Activated CD8-positive, alpha-beta T cell treated with anti-CD3 and anti-CD28 coated beads for 36 hours (primary cell): ENCODE results near the gene FABP1. TPM values are rescaled to one million over a fixed set of nuclear protein-coding genes. Genes with fewer than 3 reads are reported as not detected.

Experiments
- ATAC-seq: fragments of 200-7000 bp; cut with Tn5 transposase; one replicate; pipeline ENCODE4 v1.10.0; 2021; ENCODE audit warnings: mild to moderate bottlenecking, moderate library complexity
- CTCF ChIA-PET: fragments of 350-600 bp; sonication (Branson Sonifier 250); formaldehyde crosslinking; loops from one replicate; lab custom pipeline; 2021; ENCODE audit warnings: antibody characterized with exemption; lab: Charles Lee
- POLR2A ChIA-PET: fragments of 350-600 bp; sonication (Branson Sonifier 250); formaldehyde crosslinking; loops from one replicate; lab custom pipeline; 2021; ENCODE audit warnings: antibody characterized with exemption; lab: Charles Lee
- DNase-seq: peaks from one replicate; pipeline ENCODE4 v3.0.0-alpha.2; 2020
- H3K27ac Mint-ChIP-seq: one replicate; pipeline ENCODE4 v1.8.0; 2021; ENCODE audit warnings: mild to moderate bottlenecking, mixed read lengths
- H3K27me3 Mint-ChIP-seq: one replicate; pipeline ENCODE4 v1.8.0; 2021; ENCODE audit warnings: mixed read lengths
- H3K36me3 Mint-ChIP-seq: one replicate; pipeline ENCODE4 v1.8.0; 2021; ENCODE audit warnings: low read depth, mixed read lengths
- H3K4me1 Mint-ChIP-seq: one replicate; pipeline ENCODE4 v1.8.0; 2021; ENCODE audit warnings: low read depth, mixed read lengths
- H3K4me3 Mint-ChIP-seq: one replicate; pipeline ENCODE4 v1.8.0; 2021; ENCODE audit warnings: mild to moderate bottlenecking, moderate library complexity, mixed read lengths
- H3K9me3 Mint-ChIP-seq: one replicate; pipeline ENCODE4 v1.8.0; 2021; ENCODE audit warnings: mixed read lengths
- CTCF ChIP-seq: fragments of 200-600 bp; IDR thresholded peaks from one replicate; pipeline ENCODE4 v1.8.0; 2022; ENCODE audit warnings: antibody characterized with exemption, mild to moderate bottlenecking
- intact Hi-C: fragments of 100-400 bp; cut with micrococcal nuclease; formaldehyde crosslinking; loops from one replicate; pipeline ENCODE4 v1.10.0; 2022
- total RNA-seq, 2 experiments: library from RNA; stranded (reverse); gene quantifications; one replicate each; pipeline ENCODE4 v1.2.3, GENCODE V29; 2021

FABP1 gene
- total RNA-seq, 2 experiments from 2014 or later, result not detected

- Mint-ChIP-seq H3K36me3 (no peaks in the 10 kb centered on the region), H3K4me1 (no peaks in the 10 kb centered on the region), H3K9me3 (no peaks in the 10 kb centered on the region), H3K4me3 (no peak overlapping the region), H3K27me3 (no peaks in the 10 kb centered on the region), H3K27ac (no peak overlapping the region)
- ATAC-seq, result no peak
- ChIA-PET CTCF (no interaction called here), POLR2A (no interaction called here)
- DNase-seq, result no peak
- no peak for TF ChIP-seq CTCF
- intact Hi-C loops, result no loop called here
Observed at GRCh38 chr2:88122141-88122884, 5.5 kb downstream of the FABP1 start.

- intact Hi-C loops, result no loop called here
- H3K36me3 Mint-ChIP-seq, result no peaks in the 10 kb centered on the region
- no peak overlapping the region for H3K4me3 Mint-ChIP-seq
- DNase-seq, result no peak
- H3K9me3 Mint-ChIP-seq, result no peaks in the 10 kb centered on the region
- H3K4me1 Mint-ChIP-seq, result no peaks in the 10 kb centered on the region
- no peak for ATAC-seq
- no peaks in the 10 kb centered on the region for H3K27me3 Mint-ChIP-seq
- ChIA-PET CTCF (no interaction called here), POLR2A (no interaction called here)
- TF ChIP-seq CTCF, result no peak
- H3K27ac Mint-ChIP-seq, result no peak overlapping the region
Observed at GRCh38 chr2:88121678-88122077, 6.2 kb downstream of the FABP1 start.

- intact Hi-C loops, result no loop called here
- Mint-ChIP-seq H3K4me3 (no peak overlapping the region), H3K27ac (no peak overlapping the region), H3K4me1 (no peaks in the 10 kb centered on the region), H3K27me3 (no peaks in the 10 kb centered on the region), H3K9me3 (no peaks in the 10 kb centered on the region), H3K36me3 (no peaks in the 10 kb centered on the region)
- no peak for TF ChIP-seq CTCF
- CTCF ChIA-PET, result interaction anchor here (1.0 kb wide), 1 partner anchor 57 kb away, joined by 3 read pairs; no protein-coding TSS in a partner anchor
- DNase-seq (no peak), ATAC-seq (no peak)
- POLR2A ChIA-PET, result no interaction called here
Observed at GRCh38 chr2:88117973-88118372, 9.9 kb downstream of the FABP1 start.

GRCh38 chr2:88116669-88117432 is 11.0 kb downstream of the FABP1 start:
- ATAC-seq (no peak), DNase-seq (no peak)
- no peak for TF ChIP-seq CTCF
- H3K36me3 Mint-ChIP-seq, result no peaks in the 10 kb centered on the region
- H3K4me1 Mint-ChIP-seq, result no peaks in the 10 kb centered on the region
- H3K9me3 Mint-ChIP-seq, result no peaks in the 10 kb centered on the region
- POLR2A ChIA-PET, result no interaction called here
- H3K27ac Mint-ChIP-seq, result no peak overlapping the region
- H3K4me3 Mint-ChIP-seq, result no peak overlapping the region
- CTCF ChIA-PET, result interaction anchor here (0.9 kb wide), 1 partner anchor 55 kb away, joined by 3 read pairs; no protein-coding TSS in a partner anchor
- intact Hi-C loops, result no loop called here
- H3K27me3 Mint-ChIP-seq, result no peaks in the 10 kb centered on the region
